ENCODE measurements around the gene CHML. TPM values are rescaled to one million over a fixed set of nuclear protein-coding genes. Genes with fewer than 3 reads are reported as not detected.

Gene CHML
- total and polyA plus RNA-seq, 2 experiments from 2014 or later = 19.9 to 66.8 TPM

DNA sequence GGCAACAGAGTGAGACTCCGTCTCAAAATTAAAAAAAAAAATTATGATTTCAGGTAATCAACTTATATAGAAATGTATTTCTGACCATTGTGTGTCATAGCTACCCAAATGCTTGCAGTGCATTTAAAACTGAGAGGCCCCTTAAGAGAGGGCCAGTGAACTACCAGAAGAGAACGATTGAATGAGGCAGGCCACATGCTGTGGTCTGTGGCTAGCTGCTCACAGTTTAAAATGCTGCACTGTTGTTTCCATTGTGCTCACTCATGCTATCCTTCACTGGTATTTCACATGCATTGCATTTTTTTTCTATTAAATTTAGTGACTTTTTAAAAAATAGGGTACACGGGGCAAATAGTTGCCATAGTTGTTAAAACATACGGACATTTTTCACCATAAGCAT is 26.0 kb downstream of the CHML start:
- Mint-ChIP-seq H3K27me3 (ENCODE audit: insufficient read depth, low read depth, poor library complexity) (peaks cover 4% of the 10 kb centered on the region), H3K4me3 (no peak overlapping the region), H3K4me1 (no peaks in the 10 kb centered on the region), H3K27ac (no peak overlapping the region), H3K36me3 (ENCODE audit: low read depth) (no peaks in the 10 kb centered on the region), H3K9me3 (no peaks in the 10 kb centered on the region)
- Histone ChIP-seq H2AFZ (no peak overlapping the region), H3K27ac (ENCODE audit: low read depth) (no peak overlapping the region), H3K4me2 (no peak overlapping the region), H3K4me1 (ENCODE audit: insufficient read depth) (no peaks in the 10 kb centered on the region), H3K27me3 (ENCODE audit: insufficient read depth) (no peaks in the 10 kb centered on the region), H3K79me2 (replicated peaks; ENCODE audit: insufficient read depth) (no peaks in the 10 kb centered on the region), H3F3A (replicated peaks; ENCODE audit: low read depth) (no peaks in the 10 kb centered on the region), H3K9me2 (ENCODE audit: insufficient read depth) (no peaks in the 10 kb centered on the region), H3K4me3 (no peak overlapping the region), H4K20me1 (replicated peaks; ENCODE audit: insufficient read depth) (no peaks in the 10 kb centered on the region), H3K36me3 (ENCODE audit: insufficient read depth) (no peaks in the 10 kb centered on the region)
- DNase-seq (ENCODE audit: low spot score) (no peak), ATAC-seq (no peak)
- TF ChIP-seq JUNB (IDR thresholded peaks at IDR 0.05; ENCODE audit: unreplicated experiment) = no peak
- TF ChIP-seq, protein P1, sequence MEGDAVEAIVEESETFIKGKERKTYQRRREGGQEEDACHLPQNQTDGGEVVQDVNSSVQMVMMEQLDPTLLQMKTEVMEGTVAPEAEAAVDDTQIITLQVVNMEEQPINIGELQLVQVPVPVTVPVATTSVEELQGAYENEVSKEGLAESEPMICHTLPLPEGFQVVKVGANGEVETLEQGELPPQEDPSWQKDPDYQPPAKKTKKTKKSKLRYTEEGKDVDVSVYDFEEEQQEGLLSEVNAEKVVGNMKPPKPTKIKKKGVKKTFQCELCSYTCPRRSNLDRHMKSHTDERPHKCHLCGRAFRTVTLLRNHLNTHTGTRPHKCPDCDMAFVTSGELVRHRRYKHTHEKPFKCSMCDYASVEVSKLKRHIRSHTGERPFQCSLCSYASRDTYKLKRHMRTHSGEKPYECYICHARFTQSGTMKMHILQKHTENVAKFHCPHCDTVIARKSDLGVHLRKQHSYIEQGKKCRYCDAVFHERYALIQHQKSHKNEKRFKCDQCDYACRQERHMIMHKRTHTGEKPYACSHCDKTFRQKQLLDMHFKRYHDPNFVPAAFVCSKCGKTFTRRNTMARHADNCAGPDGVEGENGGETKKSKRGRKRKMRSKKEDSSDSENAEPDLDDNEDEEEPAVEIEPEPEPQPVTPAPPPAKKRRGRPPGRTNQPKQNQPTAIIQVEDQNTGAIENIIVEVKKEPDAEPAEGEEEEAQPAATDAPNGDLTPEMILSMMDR (conservative IDR thresholded peaks at IDR 0.05; ENCODE audit: low read depth in 2 of 2) = no peak

DNA sequence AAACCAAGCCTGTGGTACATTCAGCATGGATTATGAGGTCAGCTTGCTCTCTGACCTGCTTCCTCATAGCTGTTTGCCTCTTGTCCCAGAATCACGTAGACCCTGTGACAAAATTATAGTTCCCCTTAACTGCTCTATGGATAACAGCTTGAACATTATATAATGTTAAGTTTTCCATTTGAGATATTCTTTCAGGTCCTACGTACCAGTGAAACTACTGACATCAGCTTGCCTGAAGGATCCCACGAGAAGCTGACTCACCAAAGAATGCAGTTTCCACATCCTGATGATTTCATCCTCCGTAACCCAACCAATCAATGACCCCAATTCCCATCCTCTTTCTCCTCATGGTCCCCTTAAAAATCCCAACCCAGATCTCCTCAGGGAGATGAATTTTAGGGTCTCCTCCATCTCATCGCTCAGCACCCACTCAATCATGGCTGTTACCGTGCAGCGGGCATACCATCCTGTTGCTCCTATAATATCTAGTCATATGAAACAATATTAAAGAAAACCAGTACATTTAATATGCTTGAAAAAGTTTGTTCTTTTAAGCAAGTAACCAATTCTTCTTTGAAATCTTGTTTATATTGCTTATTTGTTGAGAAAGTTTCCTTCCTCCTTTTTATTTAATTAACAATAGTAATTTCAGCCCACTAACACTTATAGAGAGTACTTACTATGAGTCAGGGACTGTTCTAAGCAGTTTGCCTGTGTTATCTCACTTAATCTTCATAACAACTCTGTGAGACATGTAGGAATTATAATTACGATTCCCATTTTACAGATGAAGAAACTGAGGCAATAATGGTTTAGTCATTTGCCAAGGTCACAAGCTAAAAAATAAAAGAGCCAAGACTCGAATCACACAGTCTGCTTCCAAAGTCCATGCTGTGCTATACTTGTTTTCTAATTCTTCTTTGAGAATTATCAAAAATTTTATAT is 27.4 kb downstream of the CHML start:
- DNase-seq (ENCODE audit: low spot score) = peak; percentile 21
- H3K4me2 ChIP-seq = no peak overlapping the region
- Mint-ChIP-seq H3K4me1 (no peaks in the 10 kb centered on the region), H3K27ac (peak overlapping the region; percentile 25; the same call in 1 of the 2 replicates), H3K27me3 (ENCODE audit: insufficient read depth, low read depth, poor library complexity) (peaks cover 4% of the 10 kb centered on the region), H3K36me3 (ENCODE audit: low read depth) (no peaks in the 10 kb centered on the region), H3K4me3 (no peak overlapping the region), H3K9me3 (no peaks in the 10 kb centered on the region)
- H3K4me1 ChIP-seq (ENCODE audit: insufficient read depth) = no peaks in the 10 kb centered on the region
- no peaks in the 10 kb centered on the region for H4K20me1 ChIP-seq (replicated peaks; ENCODE audit: insufficient read depth)
- no peaks in the 10 kb centered on the region for H3K36me3 ChIP-seq (ENCODE audit: insufficient read depth)
- no peak for ATAC-seq
- no peaks in the 10 kb centered on the region for H3F3A ChIP-seq (replicated peaks; ENCODE audit: low read depth)
- no peaks in the 10 kb centered on the region for H3K9me2 ChIP-seq (ENCODE audit: insufficient read depth)
- H3K27ac ChIP-seq (ENCODE audit: low read depth) = no peak overlapping the region
- no peak overlapping the region for H2AFZ ChIP-seq
- H3K27me3 ChIP-seq (ENCODE audit: insufficient read depth) = no peaks in the 10 kb centered on the region
- H3K4me3 ChIP-seq = no peak overlapping the region
- no peaks in the 10 kb centered on the region for H3K79me2 ChIP-seq (replicated peaks; ENCODE audit: insufficient read depth)
- TF ChIP-seq STAT1 (IDR thresholded peaks at IDR 0.05; ENCODE audit: unreplicated experiment) = no peak
- TF ChIP-seq, protein P1 (conservative IDR thresholded peaks at IDR 0.05; ENCODE audit: low read depth in 2 of 2) = no peak
- no peak for TF ChIP-seq ZNF114 (CRISPR knock-in tag; IDR thresholded peaks at IDR 0.05)
- TF ChIP-seq NANOG (IDR thresholded peaks at IDR 0.05; ENCODE audit: borderline replicate concordance) = no peak
- no peak for TF ChIP-seq REST (IDR thresholded peaks at IDR 0.05; ENCODE audit: unreplicated experiment)

Data from GM23338 (cell line).